ENCODE data around the gene CHID1. TPM values are rescaled to one million over a fixed set of nuclear protein-coding genes. Genes with fewer than 3 reads are reported as not detected.

CHID1 gene
- total RNA-seq, 4 donors from 2014 or later: 47.9 to 83.4 (median 65.8) TPM

DNA sequence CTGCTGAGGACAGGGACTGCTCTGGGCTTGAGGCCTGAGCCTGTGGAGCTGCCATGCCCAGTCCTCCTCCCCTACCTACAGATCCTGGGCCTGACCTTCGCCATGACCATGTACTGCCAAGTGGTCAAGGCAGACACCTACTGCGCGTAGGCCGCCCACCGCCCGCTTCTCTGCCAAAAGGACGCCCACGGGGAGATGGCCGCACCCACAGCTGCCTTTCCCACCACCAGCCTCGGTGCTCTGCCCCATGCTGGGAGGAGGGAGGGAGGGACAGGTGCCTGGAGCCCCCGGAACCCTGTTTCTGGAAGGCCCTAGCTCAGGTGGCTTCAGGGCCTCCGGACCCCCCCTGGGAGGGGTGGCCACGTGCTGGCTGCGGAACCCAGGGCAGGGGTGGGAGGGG is 44.1 kb downstream of the CHID1 start:
- no peak for DNase-seq (ENCODE audit: low spot score in 2 of 2)
- Histone ChIP-seq H3K4me3 (no peak overlapping the region), H3K27ac (no peak overlapping the region), H3K4me1 (peaks cover 0 to 20% (median 3%) of the 10 kb centered on the region in 4 donors), H3K36me3 (peaks cover 0 to 83% (median 0%) of the 10 kb centered on the region in 3 donors), H3K9me3 (no peaks in the 10 kb centered on the region), H3K27me3 (no peaks in the 10 kb centered on the region)
- WGBS, 2 donors: 79 to 86% methylated on average over 9 to 10 of the region's 14 CpGs
- no peak for TF ChIP-seq EP300 (IDR thresholded peaks at IDR 0.05)
- TF ChIP-seq, protein P1, sequence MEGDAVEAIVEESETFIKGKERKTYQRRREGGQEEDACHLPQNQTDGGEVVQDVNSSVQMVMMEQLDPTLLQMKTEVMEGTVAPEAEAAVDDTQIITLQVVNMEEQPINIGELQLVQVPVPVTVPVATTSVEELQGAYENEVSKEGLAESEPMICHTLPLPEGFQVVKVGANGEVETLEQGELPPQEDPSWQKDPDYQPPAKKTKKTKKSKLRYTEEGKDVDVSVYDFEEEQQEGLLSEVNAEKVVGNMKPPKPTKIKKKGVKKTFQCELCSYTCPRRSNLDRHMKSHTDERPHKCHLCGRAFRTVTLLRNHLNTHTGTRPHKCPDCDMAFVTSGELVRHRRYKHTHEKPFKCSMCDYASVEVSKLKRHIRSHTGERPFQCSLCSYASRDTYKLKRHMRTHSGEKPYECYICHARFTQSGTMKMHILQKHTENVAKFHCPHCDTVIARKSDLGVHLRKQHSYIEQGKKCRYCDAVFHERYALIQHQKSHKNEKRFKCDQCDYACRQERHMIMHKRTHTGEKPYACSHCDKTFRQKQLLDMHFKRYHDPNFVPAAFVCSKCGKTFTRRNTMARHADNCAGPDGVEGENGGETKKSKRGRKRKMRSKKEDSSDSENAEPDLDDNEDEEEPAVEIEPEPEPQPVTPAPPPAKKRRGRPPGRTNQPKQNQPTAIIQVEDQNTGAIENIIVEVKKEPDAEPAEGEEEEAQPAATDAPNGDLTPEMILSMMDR (IDR thresholded peaks at IDR 0.05): no peak
- no peak for TF ChIP-seq POLR2A (IDR thresholded peaks at IDR 0.05)

DNA sequence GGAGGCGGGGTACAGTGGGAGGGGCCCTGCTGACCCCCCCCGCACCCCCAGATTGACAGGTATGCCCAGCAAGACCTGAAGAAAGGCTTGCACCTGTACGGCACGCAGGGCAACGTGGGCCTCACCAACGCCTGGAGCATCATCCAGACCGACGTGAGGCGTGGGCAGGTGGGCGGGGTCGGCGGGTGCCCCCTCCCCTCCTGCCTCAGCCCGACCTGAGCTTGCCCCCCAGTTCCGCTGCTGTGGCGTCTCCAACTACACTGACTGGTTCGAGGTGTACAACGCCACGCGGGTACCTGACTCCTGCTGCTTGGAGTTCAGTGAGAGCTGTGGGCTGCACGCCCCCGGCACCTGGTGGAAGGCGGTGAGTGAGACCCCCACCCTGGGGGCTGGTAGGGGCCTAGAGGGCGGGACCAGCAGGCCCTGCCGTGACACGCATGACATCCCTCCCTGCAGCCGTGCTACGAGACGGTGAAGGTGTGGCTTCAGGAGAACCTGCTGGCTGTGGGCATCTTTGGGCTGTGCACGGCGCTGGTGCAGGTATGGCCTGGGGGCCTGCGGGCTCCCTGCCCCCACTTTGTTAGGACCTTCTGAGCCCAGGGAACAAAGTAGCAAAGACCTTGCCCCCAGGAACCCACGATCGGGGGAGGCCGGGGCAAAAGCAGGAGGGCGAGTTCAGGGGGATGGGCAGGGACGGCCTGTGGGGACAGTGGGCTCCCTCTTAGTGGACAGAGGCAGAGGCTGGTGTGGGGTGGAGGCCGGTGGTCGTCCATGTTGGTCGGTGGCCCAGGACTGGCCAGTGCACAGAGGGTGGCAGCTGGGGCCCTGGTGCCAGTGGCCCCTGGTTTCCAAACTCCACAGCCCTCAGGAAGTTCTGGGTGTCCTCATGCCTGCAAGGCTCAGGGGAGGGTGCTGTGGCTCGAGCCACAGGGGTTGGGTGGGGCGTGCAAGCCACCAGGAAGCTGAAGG is 44.9 kb downstream of the CHID1 start:
- Histone ChIP-seq H3K9me3 (no peaks in the 10 kb centered on the region), H3K36me3 (peaks cover 0 to 83% (median 0%) of the 10 kb centered on the region in 3 donors), H3K27me3 (no peaks in the 10 kb centered on the region), H3K4me1 (peaks cover 0 to 28% (median 3%) of the 10 kb centered on the region in 4 donors), H3K4me3 (no peak overlapping the region), H3K27ac (no peak overlapping the region)
- WGBS, 2 donors: 73 to 83% methylated on average over 12 to 36 of the region's 41 CpGs
- no peak for DNase-seq (ENCODE audit: low spot score in 2 of 2)
- no peak for TF ChIP-seq EP300 (IDR thresholded peaks at IDR 0.05)
- TF ChIP-seq, protein P1 (IDR thresholded peaks at IDR 0.05): no peak
- no peak for TF ChIP-seq POLR2A (IDR thresholded peaks at IDR 0.05)

GRCh38 chr11:864898-865297 is 45.7 kb downstream of the CHID1 start:
- DNase-seq (ENCODE audit: low spot score in 2 of 2): no peak
- peaks cover 0 to 74% (median 0%) of the 10 kb centered on the region in 3 donors for H3K36me3 ChIP-seq

GRCh38 chr11:863910-864827 is 46.4 kb downstream of the CHID1 start:
- Histone ChIP-seq H3K4me1 (peaks cover 0 to 44% (median 14%) of the 10 kb centered on the region in 4 donors), H3K4me3 (no peak overlapping the region), H3K27ac (peak overlapping the region in 1 of 4 donors; percentile 22), H3K9me3 (no peaks in the 10 kb centered on the region), H3K27me3 (no peaks in the 10 kb centered on the region), H3K36me3 (peaks cover 0 to 67% (median 0%) of the 10 kb centered on the region in 3 donors)
- no peak for DNase-seq (ENCODE audit: low spot score in 2 of 2)
- no peak for TF ChIP-seq POLR2A (IDR thresholded peaks at IDR 0.05)
- TF ChIP-seq, protein P1 (IDR thresholded peaks at IDR 0.05): no peak
- TF ChIP-seq EP300 (IDR thresholded peaks at IDR 0.05): no peak
- WGBS, 2 donors: 87 to 90% methylated on average over 16 to 22 of the region's 31 CpGs

More at GRCh38 chr11:864898-865297, 45.7 kb downstream of the CHID1 start:
- H3K27me3 ChIP-seq: no peaks in the 10 kb centered on the region
- no peaks in the 10 kb centered on the region for H3K9me3 ChIP-seq
- H3K4me1 ChIP-seq: peaks cover 0 to 36% (median 8%) of the 10 kb centered on the region in 4 donors
- no peak overlapping the region for H3K27ac ChIP-seq
- H3K4me3 ChIP-seq: no peak overlapping the region
- 74 to 75% methylated on average over 5 to 11 of the region's 11 CpGs for WGBS, 2 donors
- TF ChIP-seq POLR2A (IDR thresholded peaks at IDR 0.05) (no peak), EP300 (IDR thresholded peaks at IDR 0.05) (no peak)
- TF ChIP-seq, protein P1 (IDR thresholded peaks at IDR 0.05): no peak

All from tibial nerve (tissue), 4 donors.